Fibroblast of lung (primary cell): Measurements from ENCODE around the gene CFD.

Source experiments
- EZH2 ChIP-seq: IDR thresholded peaks from 2 replicates; pipeline ENCODE4 v1.5.1; 2012; ENCODE audit warnings: low read length, control low read depth, mild to moderate bottlenecking; ENCODE audit errors: missing control alignments
- TF ChIP-seq, protein P1 (sequence below), 2 donors: IDR thresholded peaks in 1 of 2; conservative IDR thresholded peaks in 1 of 2; 1 replicate in 1 of 2; 2 replicates in 1 of 2; pipeline ENCODE4 v1.5.1; 2011 to 2012; ENCODE audit warnings: low read length in 2 of 2, control low read depth in 1 of 2, inconsistent platforms in 1 of 2, low read depth in 1 of 2, mild to moderate bottlenecking in 1 of 2

- TF ChIP-seq, protein P1, sequence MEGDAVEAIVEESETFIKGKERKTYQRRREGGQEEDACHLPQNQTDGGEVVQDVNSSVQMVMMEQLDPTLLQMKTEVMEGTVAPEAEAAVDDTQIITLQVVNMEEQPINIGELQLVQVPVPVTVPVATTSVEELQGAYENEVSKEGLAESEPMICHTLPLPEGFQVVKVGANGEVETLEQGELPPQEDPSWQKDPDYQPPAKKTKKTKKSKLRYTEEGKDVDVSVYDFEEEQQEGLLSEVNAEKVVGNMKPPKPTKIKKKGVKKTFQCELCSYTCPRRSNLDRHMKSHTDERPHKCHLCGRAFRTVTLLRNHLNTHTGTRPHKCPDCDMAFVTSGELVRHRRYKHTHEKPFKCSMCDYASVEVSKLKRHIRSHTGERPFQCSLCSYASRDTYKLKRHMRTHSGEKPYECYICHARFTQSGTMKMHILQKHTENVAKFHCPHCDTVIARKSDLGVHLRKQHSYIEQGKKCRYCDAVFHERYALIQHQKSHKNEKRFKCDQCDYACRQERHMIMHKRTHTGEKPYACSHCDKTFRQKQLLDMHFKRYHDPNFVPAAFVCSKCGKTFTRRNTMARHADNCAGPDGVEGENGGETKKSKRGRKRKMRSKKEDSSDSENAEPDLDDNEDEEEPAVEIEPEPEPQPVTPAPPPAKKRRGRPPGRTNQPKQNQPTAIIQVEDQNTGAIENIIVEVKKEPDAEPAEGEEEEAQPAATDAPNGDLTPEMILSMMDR (conservative IDR thresholded peaks at IDR 0.05 in 1 of 2, IDR thresholded peaks at IDR 0.05 in 1 of 2; ENCODE audit: low read depth in 1 of 2, low read length in 2 of 2), result no peak
- TF ChIP-seq EZH2, result no peak
These were observed 16.2 kb upstream of the CFD start for GRCh38 chr19:843180-843835.
